HG03354 (cell line): ENCODE results near the gene PPFIBP2.

Experiments used
- ATAC-seq: cut with Tn5 transposase; IDR thresholded peaks from one replicate; pipeline ENCODE4 v1.9.1; 2021; ENCODE audit warnings: mild to moderate bottlenecking; ENCODE audit not compliant: unreplicated experiment, poor library complexity, severe bottlenecking

PPFIBP2 gene

DNA sequence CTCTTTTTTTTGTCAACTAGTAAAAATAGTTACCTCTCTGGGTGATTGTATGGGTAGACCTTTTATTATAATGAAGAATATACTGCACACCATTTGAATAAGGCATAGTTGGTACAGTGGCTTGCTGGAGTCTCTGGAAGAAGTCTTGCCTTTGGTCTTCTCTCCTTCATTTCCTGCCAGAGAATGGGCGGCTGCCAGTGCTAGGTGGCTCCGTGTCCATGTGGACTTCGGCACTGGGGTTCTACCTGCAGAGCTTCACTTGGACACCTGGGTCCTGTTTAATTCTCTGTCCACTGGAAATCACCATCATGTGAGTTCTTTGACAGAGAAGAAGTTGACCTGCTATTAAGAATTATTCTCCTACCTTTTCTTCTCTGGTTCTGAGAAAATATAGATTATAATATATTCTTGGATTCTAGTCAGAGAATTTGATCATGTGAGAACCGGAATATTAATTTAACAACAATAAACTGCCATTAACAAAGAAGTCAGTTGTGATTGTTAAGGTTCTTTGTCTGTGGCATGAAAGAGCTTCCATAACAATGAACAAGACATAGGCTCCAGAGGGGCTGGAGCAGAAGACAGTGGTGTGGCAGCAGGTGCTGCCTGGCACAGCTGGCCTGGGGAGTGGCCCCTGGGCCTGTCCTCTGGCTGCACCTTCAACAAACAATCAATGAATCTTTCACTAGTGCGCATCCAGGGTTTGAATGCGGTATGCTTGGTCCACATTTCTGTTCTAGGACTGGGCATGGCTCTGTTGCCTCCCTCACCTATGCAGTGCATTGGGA is 77.5 kb downstream of the PPFIBP2 start:
- no peak for ATAC-seq

DNA sequence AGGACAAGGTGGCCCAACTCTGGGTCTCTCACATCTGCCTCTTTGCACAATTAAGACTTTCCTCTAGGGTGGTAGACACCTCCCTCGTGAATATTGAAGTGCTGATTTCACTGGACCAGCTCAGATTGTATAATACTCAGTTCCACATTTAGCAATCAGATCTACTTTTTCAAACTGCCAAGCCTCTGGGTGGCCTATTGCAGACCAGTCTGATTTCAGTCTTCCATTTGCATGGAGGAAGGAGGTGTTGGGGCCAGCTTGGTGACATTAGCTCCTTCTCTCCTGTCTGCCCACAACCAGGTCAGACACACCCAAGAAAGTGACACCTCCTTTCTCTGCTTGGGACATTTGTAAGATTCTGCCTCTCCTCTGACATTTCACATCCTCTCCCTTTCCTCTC is 78.2 kb downstream of the PPFIBP2 start:
- ATAC-seq: no peak

DNA sequence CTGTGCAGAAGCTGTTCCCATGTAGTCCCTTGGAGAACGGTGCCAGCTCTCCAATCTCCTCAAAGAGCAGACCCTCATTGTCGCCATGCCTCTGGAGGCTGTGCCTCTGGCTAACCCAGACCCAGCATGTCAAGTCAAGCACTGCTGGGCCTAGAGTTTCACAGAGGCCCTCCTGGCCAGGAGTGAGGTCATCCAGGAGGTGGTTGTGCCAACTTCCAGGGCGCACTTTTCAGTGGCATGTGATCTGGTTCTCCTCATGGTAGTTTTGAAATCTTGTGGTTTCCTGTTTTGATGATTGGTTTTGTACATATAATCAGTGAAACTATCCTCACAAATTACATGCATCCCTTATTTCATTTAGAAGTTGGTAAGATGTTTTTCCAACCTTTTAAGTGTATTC is 78.9 kb downstream of the PPFIBP2 start:
- ATAC-seq: no peak

DNA sequence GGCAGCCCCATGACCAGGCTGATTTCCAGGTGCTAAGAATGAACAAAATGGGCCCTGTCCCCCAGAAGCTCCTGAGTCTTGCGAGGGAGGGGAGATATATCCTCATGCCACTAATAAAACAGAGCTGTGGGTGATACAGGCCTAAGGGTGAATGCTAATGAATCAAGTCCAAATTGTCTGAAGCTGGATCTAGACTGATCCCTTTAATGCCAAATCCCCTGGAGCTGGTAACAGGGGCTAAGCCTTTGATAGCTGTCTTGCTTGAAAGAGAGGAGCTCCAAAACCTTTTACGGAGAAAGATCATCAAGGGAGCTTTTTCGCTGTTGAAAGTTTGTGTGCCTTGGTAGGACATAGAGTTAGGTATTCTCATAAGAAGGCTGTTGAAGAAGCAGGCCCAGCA is 79.7 kb downstream of the PPFIBP2 start:
- no peak for ATAC-seq

GRCh38 chr11:7595016-7595866 is 81.4 kb downstream of the PPFIBP2 start:
- no peak for ATAC-seq

DNA sequence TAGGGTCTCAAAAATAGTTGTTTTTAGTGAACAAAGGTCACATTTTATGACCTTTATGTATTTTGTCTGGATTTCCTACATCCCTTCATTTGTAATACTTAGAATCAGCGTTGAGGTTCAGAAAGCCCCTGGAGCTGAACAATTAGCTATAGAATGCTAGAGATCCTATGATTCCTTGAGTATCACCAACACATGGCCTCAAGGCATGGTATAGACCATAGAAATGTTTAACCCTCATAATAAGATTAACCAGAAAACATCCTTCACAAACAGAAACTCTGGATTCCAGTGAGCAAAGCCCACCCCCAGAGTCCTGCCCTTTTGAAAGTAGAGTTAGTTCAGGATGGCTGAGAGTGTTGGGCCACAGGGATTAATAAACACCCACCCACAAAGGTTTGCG is 82.2 kb downstream of the PPFIBP2 start:
- ATAC-seq: no peak

DNA sequence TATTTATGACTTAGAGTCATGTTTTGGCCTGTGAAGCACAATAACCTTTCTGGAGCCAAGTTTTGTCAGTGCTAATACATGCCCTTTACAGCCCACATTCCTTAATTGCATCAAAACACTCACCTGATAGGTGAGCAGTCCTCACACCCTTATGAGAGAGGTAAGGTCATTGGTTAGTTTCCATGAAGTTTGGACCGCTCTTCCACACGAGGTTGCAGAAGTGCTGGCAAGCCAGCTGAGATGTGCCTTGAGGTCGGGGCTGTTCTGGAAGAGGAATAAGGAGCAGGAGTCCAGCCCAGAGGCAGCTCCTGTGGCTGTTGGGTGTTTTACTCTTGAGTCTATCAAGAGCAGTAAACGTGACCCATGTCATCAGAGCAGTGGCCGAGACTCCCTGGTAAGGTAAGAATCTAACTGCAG is 83.2 kb downstream of the PPFIBP2 start:
- ATAC-seq: no peak

DNA sequence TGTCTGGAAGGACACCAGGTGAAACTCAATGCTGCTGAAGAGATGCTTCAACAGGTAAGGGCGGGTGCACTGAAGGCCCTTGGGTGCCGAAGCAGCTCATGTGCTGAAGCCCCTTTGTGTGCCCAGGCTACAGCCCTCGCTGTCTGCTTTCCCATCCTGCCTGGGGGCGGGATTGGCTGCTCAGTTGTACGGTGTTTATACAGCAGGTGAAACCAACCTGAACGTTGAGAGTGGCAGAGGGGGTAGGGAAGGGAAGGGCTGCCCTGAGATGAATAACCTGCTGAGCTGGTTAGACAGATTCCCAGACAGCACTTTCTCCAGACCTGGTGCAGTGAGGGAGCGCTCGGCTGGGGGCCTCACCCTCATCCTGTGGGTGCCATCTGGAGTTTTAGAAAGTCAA is 83.8 kb downstream of the PPFIBP2 start:
- ATAC-seq: no peak

GRCh38 chr11:7599209-7599608 is 85.4 kb downstream of the PPFIBP2 start:
- ATAC-seq: no peak

DNA sequence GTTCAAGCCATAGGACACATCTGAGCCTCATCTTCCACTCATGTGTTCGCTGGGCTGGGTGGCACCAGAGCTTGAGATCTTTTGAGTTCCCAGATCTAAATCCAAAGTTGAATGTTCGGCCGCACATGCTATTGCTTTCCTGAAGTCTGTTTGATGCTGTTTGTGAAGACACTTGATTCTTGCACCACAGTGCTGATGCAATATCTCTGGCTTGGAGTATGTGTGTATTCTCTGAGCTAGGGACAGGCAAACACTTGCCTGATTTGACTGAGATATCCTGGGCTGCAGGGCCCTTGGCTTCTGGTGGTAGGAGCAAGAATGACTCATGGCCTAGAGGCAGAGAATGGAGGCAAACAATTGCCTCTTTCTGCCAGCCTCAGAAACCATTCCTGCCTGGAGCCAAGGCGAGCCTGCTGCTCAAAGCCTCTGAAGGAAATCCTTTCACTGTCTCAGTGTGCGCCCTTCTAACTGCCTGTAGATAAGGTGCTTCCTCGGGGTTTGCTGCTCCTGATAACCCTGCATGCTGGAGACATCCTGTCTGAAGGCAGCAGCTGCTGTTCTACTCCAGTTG is 86.5 kb downstream of the PPFIBP2 start:
- no peak for ATAC-seq

DNA sequence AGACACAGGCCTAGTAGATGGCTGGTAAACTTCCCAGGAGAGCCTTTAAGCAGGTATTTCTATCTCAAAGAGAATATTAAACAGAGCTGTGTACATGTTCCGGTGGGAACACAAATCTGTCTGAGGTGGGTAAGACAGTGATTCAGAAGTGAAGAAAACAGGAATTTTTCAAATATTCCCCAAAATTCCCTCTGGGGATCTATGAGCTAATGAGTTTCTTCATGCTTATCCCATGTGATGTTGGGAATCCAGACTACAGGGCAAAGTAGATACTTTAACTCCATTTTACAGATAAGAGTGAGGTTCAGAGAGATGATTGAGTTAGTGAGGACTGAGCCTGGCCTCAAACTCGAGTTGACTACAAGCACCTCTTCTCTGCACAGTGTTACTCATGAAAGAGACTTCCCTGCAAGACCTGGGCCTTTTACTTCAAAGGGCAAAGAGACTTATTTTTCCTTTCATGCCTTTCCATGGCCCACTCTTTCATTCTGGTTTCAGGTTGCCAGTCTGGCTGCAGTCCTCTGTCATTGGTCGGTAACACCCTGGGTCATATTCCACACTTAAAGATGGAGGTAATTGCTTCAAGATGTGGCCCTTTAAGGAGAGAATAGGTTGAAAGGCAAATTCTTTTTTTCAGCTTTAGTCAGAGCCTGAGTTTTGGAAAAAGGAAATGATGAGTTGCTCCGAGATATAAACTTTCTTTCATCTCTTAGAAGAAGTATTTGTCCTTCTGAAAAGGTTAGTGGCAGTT is 89.4 kb downstream of the PPFIBP2 start:
- ATAC-seq: no peak

GRCh38 chr11:7604331-7604955 is 90.6 kb downstream of the PPFIBP2 start:
- ATAC-seq: no peak

GRCh38 chr11:7605186-7605943 is 91.6 kb downstream of the PPFIBP2 start:
- no peak for ATAC-seq

DNA sequence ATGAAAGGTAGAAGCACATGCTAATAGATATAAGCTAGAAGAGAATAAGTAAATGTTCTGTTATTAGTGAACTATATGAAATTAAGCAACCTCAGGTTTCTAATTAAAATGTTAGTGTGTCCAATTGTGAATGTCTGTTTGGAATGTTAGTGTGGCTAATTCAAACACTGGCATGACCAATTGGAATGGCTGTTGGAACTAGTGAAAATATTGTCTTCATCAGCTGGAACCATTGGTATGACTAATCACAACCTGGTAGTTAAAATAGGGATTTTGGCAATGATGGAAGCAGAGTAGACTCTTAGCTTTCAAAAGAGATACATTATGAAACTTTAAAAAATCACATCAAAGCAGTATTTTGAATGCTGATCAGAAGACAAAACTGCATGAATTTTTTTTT is 92.7 kb downstream of the PPFIBP2 start:
- ATAC-seq: no peak

DNA sequence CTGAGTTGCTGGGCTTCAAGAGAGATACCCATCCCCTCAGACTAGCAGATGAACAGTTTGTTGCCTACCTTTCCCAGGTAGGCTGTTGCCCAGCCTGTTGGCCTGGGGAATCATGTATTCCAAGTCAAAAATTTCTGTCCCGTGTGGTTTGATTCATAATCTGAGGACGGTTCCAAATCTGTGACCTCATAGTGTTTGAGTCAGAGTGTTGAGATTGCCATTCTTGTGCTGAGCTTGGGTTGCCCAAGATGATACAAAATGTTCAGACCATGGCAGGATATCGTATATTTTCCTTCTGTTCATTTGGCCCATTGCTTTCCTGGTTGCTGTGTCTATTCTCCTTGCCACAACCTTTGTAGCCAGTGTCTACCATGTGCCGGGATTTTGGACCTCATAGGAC is 95.2 kb downstream of the PPFIBP2 start:
- ATAC-seq: no peak

DNA sequence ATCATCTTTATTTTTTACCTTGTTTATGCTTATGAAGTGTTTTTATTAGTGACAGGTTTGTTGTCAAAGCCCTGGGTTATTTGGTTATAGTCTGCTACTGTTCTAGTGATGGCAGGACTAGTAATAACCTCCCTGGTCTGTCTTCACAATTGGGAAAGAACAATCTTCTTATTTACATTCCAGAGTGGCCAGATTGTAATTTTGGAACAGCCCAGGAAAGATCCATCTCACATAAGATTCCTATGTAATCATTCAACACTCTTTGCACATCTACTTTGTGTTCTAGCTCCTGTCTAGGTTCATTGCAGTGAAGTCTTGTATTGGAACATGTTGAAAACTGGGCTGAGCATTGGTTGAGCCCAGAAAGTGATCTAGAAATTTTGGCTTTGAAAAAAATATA is 95.7 kb downstream of the PPFIBP2 start:
- ATAC-seq: no peak

GRCh38 chr11:7610393-7610792 is 96.6 kb downstream of the PPFIBP2 start:
- ATAC-seq: no peak

- no peak for ATAC-seq
These were observed 97.6 kb downstream of the PPFIBP2 start for GRCh38 chr11:7611411-7611810.

DNA sequence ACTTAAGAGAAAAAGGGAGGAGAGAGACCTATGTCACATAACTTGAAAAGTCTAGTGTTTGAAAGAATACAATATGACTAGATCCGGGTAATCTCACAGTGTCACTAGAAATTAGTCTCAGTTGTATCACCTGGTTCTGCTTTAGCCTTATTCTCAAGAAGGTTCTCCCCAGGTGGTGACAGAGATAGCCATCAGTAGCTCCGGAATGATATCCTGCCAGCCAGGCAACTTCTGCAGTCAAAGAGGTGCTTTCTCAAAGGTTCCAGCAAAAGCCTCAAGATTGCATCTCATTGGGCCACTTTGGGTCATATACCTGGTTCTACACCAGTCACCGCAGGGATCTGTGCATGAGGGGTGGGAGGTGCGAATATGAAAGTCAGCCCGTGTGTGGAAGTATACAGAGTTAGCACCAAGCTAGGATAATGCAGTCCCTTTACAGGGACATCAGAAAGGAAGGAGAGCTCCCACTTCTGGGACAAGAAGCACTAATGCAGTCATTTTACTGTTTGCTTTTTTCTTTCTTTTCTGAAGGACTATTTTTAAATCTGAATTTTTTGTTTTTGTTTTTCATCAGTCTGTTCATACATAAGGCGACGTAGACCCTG is 98.4 kb downstream of the PPFIBP2 start:
- no peak for ATAC-seq
